ENCODE measurements around the gene EAF1.

Gene EAF1

DNA sequence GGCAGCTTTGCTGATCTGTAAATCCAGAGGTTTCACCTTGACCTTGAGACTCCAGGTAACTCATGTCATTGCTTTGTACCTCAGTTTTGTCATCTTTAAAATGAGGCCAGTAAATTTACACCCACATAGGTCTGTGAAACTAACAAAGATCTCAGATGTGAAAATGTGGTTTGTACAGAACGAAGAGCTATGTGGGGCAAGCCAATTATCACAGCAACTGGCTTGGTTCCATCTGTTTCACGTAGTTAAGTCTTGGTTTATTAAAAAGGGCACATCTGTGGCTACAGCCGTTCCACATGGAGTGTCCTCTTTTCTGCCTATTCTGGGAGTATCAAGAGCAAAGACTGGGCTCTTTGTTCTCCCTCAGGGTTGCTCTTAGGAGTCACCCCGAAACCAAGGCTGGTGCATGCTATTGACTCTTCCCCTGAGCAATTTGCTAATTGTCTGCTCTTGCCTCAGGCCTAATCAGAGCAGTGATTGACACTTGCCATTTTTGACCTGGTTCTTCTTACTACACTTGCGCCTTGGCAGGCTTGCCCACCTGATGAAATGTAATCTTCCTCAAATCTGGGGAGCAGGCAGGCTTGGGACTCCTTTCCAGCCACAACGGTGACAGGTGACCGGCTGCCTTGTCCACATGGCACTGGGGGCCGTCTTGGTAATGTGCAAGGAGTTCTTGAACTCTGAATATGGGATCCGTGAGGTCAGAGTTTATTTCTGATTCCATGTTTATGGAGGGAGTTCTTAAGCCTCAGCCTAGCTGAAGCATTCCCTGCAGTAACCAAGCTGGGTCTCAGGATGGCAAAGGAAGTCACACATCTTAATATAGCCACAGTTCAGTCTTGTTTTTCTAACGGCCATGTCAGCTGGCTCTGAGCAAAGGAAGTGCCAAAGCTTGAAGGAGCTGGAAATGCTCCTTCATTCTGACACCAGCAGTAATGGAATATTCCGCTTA lies 40.1 kb downstream of the EAF1 start:
- no peak for TF ChIP-seq FOXP2 (optimal IDR thresholded peaks at IDR 0.05; ENCODE audit: borderline replicate concordance, extremely low read depth, extremely low read length, insufficient read depth)
- TF ChIP-seq POLR2AphosphoS5 (IDR thresholded peaks at IDR 0.05; ENCODE audit: low read depth, low read length) = no peak
- TF ChIP-seq, protein P1, sequence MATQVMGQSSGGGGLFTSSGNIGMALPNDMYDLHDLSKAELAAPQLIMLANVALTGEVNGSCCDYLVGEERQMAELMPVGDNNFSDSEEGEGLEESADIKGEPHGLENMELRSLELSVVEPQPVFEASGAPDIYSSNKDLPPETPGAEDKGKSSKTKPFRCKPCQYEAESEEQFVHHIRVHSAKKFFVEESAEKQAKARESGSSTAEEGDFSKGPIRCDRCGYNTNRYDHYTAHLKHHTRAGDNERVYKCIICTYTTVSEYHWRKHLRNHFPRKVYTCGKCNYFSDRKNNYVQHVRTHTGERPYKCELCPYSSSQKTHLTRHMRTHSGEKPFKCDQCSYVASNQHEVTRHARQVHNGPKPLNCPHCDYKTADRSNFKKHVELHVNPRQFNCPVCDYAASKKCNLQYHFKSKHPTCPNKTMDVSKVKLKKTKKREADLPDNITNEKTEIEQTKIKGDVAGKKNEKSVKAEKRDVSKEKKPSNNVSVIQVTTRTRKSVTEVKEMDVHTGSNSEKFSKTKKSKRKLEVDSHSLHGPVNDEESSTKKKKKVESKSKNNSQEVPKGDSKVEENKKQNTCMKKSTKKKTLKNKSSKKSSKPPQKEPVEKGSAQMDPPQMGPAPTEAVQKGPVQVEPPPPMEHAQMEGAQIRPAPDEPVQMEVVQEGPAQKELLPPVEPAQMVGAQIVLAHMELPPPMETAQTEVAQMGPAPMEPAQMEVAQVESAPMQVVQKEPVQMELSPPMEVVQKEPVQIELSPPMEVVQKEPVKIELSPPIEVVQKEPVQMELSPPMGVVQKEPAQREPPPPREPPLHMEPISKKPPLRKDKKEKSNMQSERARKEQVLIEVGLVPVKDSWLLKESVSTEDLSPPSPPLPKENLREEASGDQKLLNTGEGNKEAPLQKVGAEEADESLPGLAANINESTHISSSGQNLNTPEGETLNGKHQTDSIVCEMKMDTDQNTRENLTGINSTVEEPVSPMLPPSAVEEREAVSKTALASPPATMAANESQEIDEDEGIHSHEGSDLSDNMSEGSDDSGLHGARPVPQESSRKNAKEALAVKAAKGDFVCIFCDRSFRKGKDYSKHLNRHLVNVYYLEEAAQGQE (IDR thresholded peaks at IDR 0.05; ENCODE audit: insufficient read depth in 1 of 2, low read depth in 2 of 2, low read length in 2 of 2) = no peak
- no peak for TF ChIP-seq SIN3A (IDR thresholded peaks at IDR 0.05; ENCODE audit: borderline replicate concordance, insufficient read depth, low read length)
- TF ChIP-seq TAF1 (IDR thresholded peaks at IDR 0.05; ENCODE audit: borderline replicate concordance, insufficient read depth, low read length) = no peak

DNA sequence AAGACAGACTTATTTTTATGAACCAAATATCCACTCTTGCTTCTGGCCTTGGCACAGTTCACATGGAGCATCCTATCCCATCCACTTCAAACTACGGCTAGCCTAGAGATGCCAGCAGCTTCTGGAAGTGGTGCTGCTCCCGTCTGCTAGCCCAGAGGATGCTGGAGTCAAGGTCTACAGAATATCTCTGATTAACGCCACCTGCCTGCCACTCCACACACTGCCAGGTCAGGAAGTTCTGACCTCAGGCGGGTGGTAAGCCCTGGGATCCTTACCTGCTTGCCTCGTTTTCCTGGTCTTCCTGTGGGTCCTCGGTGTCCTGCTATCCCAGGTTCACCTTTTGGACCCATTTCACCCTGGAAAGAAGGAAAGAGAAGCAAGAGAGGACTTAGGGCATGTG lies 42.9 kb downstream of the EAF1 start:
- TF ChIP-seq TAF1 (IDR thresholded peaks at IDR 0.05; ENCODE audit: borderline replicate concordance, insufficient read depth, low read length) = no peak
- no peak for TF ChIP-seq FOXP2 (optimal IDR thresholded peaks at IDR 0.05; ENCODE audit: borderline replicate concordance, extremely low read depth, extremely low read length, insufficient read depth)
- TF ChIP-seq POLR2AphosphoS5 (IDR thresholded peaks at IDR 0.05; ENCODE audit: low read depth, low read length) = no peak
- TF ChIP-seq SIN3A (IDR thresholded peaks at IDR 0.05; ENCODE audit: borderline replicate concordance, insufficient read depth, low read length) = no peak
- TF ChIP-seq, protein P1 (IDR thresholded peaks at IDR 0.05; ENCODE audit: insufficient read depth in 1 of 2, low read depth in 2 of 2, low read length in 2 of 2) = no peak

DNA sequence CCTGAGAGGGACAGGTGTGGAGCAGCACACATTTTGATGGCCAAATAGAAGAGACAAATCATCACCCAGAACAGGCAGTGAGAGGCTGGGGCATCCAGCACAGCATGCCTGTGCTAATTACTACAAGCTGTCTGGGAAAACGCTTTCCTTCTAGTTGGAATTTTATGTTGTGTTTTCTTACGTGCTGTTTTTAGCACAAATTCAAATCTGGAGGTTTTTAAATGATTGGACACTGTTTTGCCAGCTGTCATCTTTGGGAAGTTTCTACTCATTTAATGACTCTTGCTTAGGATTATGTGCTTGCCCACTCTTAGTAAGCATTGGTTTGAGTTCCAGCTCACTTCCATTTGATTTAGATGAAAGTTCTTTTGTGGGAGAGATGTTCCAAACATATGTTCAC lies 43.5 kb downstream of the EAF1 start:
- TF ChIP-seq, protein P1 (IDR thresholded peaks at IDR 0.05; ENCODE audit: insufficient read depth in 1 of 2, low read depth in 2 of 2, low read length in 2 of 2) = no peak

DNA sequence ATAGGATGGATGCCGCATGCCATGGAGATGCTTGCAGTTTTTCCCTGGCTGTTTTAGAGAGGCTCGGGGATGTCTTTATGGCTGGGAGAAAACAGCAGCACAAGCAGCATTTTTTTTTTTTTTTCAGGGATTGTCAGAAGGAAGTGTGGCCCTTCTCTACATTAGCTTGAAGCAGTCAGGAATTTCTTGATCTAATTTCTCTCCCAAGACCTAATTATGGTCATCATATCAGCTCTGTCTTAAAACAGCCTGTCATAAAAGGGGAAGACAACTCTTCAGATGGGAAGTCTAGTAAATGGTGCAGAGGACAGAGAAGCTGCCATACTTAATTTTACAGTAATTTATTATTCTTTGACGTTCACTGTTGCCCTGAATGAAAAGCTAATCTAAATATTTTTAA lies 44.5 kb downstream of the EAF1 start:
- TF ChIP-seq POLR2AphosphoS5 (IDR thresholded peaks at IDR 0.05; ENCODE audit: low read depth, low read length) = no peak
- TF ChIP-seq FOXP2 (optimal IDR thresholded peaks at IDR 0.05; ENCODE audit: borderline replicate concordance, extremely low read depth, extremely low read length, insufficient read depth) = no peak
- TF ChIP-seq, protein P1 (IDR thresholded peaks at IDR 0.05; ENCODE audit: insufficient read depth in 1 of 2, low read depth in 2 of 2, low read length in 2 of 2) = no peak
- TF ChIP-seq SIN3A (IDR thresholded peaks at IDR 0.05; ENCODE audit: borderline replicate concordance, insufficient read depth, low read length) = no peak
- TF ChIP-seq TAF1 (IDR thresholded peaks at IDR 0.05; ENCODE audit: borderline replicate concordance, insufficient read depth, low read length) = no peak
